HG02610 (cell line): ENCODE results near the gene ENO3.

Source experiments
- ATAC-seq: cut with Tn5 transposase; IDR thresholded peaks from one replicate; pipeline ENCODE4 v1.9.1; 2021; ENCODE audit warnings: mild to moderate bottlenecking, moderate library complexity; ENCODE audit not compliant: unreplicated experiment

The ENO3 gene

DNA sequence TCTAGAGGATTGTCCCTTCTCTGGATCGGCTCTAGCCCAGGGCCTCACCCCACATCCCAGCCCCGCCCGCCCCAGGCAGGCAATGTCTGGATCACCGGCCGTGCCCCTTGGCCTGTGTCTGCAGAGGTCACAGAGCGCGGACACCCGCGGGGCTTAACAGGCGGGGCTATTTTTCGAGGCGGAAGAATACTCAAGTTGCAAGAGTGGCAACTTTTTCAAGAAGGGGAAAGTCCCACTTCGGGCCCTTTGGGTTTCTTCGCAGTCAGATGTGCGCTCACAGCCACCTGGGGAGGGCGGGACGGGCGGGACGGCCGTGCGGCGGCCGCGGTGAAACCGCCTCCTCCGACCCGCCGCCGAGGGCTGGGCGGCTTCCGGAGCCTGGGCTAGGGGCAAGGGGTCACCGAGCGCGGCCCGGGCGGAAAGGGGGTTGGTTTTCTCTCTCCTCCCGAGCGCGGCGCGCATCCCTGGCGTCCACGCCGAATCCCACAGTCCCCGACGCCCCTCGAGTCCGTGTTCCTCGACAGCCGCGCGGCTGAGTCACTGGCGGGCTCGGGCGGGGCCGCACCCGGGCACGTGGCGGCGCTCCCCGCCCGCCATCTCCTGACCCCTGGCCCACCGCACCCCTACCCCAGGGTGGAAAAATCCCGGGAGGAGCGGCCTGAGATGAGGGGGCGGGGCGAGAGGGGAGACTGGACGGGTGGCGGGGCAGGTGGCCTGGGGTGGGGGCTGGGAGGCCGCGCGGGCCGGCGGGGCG lies 1.4 kb upstream of the ENO3 start:
- peak; percentile 24 for ATAC-seq

DNA sequence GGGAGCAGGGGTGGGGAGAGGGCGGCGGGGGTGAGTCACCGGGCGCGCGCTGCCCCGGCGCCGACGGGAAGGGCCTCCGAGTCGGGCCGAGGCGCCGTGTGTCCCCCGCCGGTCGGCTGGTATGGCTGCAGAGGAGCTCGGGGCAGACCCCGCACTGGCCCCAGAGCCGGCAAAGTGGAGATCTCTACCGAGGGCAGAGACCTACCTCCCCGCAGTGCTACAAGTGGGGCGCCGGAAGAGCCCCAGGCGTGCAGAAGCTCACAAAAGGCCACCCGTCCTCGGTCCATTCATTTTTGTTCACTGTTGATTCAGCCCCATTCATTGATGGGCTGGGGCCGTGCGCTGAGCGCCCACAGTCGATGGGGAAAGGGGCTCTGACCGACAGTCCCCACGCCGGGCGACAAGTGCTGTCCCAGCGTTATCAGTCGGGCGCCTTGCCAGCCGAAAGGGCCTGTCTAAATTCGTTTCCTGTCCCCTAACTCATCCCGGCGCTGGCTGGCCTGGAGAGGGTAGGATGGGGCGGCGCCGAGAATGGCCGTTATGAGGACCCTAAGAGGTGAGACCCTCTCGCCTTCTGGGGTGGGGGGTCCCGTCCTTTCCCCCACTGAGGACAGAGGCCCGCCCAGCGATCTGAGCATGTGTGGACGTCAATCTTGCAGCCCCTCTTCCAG lies 709 bp upstream of the ENO3 start:
- no peak for ATAC-seq

DNA sequence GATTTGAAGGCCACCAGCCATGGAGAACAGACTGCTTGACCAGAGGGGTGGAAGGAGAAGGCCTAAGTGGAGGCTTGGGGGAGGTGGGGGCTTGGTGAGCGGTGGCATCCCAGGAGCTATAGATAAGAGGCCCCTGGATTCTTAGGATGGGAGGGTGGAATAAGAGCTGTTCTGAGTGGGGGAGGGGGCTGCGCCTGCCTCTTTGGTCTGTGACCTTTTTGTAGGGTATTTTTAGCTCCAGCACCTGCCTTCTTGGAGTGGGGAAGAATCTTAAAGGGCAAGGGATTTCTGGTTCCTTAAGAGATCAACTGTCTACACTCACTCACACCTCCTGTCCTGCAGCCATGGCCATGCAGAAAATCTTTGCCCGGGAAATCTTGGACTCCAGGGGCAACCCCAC lies 567 bp downstream of the ENO3 start:
- ATAC-seq: no peak

DNA sequence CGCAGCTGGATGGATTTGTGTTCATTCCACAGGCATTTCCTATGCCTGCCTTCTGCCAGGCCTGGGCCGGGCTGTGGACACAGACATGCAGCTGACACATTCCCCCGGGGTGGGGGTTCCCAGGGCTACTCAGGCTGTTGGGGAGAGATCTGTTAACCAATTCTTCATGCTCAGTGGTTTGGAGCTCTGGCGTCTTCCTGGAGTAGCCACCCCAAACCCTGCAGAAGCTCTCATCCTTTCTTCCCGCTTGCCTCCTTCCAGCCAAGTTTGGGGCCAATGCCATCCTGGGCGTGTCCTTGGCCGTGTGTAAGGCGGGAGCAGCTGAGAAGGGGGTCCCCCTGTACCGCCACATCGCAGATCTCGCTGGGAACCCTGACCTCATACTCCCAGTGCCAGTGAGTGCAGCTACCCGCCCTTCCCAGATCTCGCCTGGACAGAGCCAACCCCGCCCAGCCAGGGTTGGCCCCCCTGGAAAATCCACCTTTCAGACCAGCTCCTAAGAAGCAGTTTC lies 2.6 kb downstream of the ENO3 start:
- ATAC-seq: no peak

DNA sequence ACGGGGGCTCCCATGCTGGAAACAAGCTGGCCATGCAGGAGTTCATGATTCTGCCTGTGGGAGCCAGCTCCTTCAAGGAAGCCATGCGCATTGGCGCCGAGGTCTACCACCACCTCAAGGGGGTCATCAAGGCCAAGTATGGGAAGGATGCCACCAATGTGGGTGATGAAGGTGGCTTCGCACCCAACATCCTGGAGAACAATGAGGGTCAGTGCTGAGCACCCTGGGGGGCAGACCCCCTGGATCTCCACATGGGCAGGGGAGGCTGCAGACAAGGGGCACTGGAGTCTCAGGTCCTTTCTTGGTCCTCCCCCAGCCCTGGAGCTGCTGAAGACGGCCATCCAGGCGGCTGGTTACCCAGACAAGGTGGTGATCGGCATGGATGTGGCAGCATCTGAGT lies 4.2 kb downstream of the ENO3 start:
- ATAC-seq: no peak

DNA sequence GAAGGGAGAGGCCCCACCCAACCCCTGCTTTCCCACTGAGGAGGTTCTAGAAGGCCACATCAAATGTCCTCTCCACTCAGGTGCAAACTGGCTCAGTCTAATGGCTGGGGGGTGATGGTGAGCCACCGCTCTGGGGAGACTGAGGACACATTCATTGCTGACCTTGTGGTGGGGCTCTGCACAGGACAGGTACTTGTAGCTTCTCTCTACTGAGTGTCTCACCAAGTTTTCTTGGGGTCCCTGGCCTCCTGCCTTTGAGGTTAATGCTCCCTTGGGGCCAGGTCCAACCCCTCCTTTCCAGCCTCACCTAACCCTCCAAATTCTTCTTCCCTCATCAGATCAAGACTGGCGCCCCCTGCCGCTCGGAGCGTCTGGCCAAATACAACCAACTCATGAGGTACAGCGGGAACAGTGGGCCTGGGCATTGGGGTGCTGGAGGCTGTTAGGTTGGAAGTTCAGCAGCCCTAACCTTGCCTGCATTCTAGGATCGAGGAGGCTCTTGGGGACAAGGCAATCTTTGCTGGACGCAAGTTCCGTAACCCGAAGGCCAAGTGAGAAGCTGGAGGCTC lies 5.7 kb downstream of the ENO3 start:
- no peak for ATAC-seq

DNA sequence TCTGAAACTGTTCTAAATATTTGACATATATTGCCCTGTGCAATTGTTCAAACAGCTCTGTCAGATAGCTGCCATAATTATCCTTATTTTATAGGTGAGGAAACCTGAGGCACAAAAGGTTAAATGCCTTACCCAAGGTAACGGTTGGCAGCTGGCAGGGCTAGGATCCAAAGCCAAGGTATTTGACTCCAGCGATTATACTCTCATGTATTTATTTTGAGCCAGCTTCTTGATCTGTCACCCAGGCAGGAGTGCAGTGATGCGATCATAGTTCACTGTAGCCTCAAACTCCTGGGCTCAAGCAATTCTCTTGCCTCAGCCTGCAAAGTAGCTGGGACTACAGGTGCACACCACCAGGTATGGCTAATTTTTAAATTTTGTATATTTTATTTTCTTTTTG lies 7.2 kb downstream of the ENO3 start:
- ATAC-seq: no peak

DNA sequence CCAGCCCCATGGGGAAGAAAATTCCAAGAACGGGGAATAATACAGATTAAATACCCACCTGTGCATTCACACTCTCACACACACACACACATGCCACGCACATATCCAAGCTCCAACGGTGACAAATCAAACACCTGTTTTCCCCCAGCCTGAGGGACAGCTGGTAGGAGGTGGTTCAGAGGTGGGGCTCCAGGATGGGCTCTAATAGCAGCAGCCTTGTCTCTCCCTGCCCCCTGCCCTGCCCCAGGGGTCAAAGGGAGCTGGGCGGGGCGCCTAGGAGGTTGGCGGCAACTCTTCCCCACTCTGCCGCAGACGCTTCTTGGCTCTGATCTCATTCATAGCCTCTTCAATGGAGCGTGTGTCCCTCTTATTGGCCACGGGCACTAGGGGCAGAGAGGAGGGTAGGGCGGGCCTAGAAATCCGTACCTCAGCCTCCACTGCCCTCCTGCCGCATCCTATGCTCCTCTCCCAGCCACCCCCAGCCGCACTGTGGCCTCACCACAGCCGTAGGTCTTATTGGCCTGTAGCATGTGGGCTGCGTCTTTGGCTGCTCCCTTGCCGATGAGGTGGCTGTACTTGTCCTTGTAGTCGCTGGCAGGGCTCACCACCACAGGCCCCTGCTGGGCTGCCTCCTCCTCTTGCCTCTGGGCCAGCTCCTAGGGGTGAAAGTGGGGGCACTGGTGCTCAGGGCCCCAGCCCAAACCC lies 8.5 kb downstream of the ENO3 start:
- no peak for ATAC-seq

DNA sequence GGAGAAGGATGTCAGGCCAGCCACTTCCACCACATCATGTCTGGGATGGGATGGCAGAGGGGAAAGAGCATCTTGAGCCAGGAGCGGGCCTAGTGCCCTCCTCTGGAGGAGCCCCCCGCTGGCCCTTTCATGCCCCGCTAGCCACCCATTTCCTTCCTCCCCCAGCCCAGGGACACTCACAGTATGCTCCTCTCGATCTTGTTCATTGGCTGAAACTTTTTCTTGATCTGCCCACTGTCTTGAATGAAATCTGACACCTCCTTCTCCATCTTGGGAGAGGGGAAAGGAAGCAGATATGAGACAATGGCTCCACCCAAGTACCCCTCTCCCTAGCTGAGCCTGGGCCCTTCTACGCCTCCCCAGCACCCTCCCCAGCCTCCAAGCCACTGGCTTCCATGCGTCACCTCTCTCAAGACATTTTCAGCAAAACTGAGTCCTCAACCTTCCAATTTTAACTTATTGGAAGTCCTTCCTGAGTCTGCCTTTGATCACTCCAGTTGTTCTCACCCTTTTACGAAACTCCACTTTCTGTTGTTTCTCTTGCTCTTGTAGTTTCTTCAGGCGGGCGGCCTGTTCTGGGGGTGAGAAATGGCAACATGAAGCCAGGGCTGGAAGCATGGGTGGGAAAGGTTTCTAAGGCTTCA lies 9.5 kb downstream of the ENO3 start:
- no peak for ATAC-seq

DNA sequence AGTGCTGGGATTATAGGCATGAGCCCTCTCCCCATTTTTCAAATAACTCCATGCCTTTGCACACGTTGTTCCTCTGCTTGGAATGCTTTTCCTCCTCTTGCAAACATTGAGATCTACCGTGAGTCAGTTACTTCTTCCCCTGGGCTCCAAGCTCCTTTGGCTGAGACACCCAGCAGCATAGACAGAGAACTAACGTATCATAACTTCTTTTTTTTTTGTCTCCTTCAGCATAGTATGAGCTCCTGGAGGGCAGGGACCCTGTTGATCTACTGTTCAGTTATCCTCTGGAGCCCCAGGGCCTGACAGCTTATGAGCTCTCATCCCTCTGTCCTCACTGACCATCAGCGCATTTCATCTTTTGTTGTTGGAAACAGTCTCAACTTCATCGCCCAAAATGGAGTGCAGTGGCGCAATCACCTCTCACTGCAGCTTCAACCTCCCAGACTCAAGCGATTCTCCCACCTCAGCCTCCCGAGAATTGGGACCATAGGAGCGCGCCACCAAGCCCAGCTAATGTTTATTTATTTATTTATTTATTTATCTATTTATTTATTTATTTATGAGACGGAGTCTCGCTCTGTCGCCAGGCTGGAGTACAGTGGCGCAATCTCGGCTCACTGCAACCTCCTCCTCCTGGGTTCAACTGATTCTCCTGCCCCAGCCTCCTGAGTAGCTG lies 14.5 kb downstream of the ENO3 start:
- no peak for ATAC-seq

DNA sequence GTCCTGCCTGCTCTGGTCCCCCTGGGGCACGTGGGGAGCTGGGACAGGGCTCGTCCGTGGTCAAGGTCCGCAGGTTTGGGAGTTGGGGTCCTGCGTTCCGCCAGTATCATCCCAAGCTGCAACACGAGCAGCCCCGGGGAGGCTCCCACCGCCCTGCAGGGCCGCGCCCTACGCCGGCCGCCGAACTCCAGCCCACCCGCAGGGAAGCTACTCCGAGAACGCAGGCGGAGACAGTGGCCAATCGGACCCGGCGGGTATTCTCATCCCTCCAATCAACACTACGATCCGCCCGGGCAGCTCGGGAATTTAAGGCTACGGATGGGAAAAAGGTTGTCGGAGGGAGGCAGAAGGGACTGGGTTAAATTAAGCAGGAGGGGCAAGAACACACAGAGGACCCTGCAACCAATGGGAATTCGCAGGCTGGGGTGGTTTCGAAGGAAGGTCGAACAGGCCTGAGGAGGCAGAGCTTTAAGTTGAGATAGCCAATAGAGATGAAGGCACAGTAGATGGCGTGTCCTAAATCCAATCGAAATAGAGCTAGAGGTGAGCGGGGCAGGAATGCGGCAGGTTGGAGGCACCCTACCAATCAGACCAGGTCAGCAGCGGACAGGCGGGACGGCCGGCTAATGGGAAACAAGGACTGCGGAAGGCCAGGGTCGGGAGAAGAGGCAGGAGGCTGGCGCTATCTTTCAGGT lies 16.1 kb downstream of the ENO3 start:
- ATAC-seq: peak; percentile 76

DNA sequence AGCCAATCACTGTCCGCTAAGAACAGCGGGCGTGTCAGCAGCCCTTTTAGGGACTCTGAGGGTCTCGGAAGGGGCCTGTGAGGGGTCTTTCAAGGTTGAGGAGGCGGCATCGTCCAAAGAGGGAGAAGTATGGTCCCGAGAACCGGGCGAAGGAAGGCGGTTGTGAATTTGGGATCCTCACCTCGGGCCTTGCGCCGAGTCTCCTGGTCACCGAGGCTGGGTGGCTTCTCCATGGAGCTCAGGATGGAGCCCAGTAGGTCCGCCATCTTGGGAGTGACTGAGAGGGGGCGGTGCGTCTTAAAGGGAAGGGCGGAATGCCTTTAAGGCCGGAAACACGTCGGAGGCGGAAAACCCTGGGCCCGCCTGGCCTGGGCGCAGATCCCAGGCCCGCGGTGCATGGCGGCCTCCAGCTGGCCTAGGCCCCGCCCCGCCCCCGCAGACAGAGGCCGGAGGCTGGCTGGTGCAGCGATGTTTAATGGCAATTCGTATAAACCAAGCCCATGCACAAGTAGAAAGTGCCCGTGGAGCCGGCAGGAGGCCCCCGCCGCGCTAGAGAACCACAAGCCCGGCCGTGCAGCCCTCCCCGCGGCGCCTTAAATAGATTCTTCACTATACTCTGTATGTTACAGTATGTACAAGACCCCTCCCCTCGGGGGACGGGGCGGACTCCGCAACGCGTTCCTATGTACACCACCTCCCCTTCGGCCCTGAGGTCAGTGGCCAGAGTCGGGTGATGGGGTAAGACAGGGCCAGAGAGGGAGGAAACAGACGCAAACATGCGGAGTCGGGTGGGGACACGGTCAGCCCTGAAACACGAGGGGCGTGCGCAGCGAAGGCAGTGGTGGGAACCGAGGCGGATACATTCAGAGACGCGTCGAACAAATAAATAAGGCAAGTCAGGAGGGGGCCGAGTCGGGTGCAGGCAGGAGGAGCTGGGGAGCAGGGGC lies 16.9 kb downstream of the ENO3 start, which contains the start of gene SPAG7:
SPAG7 (minus strand) TSS at position 279 of the 947 bp plus-strand sequence; CDS start at position 266, 13 bp downstream.
- peak; percentile 50 for ATAC-seq

DNA sequence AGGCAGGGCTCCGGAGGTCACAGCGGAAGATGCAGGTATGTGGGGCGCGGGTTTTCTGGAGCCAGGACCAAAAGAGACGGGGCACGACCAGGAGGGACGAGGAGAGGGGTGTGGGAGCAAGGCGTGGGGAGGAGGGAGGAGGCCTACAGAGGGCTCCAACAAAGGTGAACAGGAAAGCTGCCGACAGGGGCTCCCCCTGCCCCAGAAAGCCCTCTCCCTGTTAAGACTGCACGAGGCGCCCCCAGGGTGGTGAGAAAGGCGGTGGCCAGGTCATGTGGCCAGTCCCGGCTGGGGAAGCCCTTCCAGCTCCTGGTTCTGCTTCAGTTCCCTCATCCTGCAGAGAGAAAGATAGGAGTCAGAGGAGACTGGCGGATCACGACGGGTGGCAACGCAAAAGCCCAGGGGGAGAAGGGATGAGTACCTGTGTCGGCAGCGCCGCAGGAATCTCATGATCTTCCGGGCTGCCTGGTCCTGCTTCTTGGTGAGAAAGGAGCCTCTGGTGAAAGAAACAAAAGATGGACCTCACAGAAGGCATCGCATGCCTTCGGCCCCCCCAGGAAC lies 17.6 kb downstream of the ENO3 start:
- no peak for ATAC-seq

DNA sequence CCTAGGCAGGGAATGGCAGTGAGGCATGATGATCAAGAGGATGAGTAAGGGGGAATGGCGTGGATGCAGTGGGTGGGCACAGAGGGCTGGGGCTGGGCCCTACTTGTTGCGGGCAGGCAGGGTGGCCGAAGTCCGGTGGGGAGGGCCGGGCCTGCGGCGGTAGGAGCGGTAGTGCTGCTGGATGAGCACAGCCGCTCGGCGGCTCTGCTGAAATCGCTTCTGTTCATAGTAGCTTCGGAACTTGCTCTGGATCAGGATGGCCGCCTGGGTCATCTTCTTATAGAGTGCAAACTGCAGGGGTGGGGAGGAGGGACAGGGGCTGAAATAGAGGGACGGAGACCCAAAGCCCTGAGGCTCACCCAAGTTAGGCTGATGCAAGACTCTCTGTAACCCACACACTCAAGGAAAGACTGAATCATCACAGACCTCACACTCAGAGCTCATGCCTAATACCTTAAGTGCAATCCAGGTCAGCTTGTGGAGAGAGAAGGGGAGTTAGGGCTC lies 18.2 kb downstream of the ENO3 start:
- no peak for ATAC-seq

DNA sequence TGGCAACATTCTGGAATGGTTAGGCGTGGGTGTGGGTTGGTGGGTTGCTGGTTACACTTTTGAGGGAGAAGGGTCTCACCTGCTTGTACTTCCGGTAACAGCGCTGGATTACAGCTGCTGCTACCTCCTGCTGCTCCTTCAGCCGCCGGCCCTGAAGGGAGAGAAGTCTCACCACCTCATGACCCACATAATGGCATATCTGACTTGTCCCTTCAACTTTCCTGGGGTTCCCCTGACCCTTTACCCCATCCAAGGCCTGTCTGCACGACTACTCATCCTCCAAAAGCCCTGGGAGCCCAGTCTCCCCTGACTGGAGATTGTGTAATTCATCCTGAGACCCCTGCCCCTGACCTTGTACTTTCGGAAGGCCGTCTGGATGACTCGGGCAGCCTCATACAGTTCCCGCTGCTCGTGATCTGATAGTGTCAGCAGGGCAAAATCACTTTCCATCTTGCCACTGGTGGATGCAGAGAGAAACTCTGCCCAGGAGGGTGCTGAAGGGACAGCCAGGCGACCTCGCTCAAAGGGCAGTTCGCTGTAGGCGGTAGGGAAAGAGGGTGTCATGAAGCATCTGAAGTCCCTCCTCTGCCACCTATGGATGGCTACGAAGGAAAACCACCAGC lies 18.7 kb downstream of the ENO3 start:
- ATAC-seq: no peak

DNA sequence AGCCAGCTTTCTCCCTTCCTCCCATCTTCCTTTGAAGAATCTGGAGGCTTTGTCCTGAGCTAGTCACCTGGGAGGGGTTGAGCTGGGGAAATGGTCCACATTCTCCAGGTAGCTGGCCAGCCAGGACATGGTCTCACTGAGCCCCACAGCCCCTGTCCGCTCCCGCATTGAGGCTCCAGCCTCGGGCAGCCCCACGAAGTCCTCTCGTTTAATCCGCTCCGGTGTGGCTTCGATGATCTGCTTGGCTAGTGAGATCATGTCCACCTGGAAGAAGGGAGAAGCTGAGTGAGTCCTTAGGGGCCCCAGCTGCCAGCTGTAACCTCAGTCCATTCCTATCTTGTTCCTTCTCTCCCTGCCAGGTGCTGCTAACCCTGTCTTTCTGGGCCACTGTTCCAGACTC lies 19.4 kb downstream of the ENO3 start:
- no peak for ATAC-seq

DNA sequence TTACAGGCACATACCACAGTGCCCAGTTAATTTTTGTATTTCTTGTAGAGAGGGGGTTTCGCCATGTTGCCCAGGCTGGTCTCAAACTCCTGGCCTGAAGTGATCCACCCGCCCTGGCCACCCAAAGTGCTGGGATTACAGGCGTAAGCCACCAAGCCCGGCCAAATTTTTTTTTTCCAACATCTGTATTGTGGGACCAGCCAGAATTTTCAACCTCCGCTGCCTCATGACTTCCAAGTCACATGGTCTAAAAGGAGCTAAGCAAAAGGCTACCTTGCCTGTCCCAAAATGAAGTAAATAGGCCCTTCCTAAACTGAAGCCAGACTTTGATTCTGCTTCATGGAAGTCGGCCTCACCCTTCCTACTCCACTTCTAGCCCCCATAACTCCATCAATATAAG lies 20.9 kb downstream of the ENO3 start:
- ATAC-seq: no peak

DNA sequence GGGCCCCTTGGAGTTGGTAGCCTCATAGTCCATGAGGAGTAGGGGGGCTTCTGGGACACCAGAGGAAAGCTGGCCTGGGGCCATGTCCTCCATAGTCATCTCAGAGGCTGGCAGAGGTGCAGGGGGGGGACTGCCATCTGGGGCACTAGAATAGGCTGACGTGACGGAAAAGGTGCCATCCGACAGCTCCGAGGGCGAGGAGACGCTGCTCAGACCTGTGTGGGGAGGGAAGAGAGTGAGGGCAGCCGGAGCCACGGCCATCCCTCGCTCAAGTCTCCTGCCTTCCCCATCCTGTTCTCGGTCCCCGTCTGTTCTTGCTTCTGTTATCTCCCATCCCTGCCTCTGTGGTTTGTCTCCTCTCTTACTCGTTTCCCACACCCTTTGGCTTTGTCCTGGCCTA lies 21.4 kb downstream of the ENO3 start:
- no peak for ATAC-seq
